GM19395 (cell line): Measurements from ENCODE around the gene MARVELD1.
"Not testable (repeated sequence)": the region's sequence is repeated elsewhere in the genome, so short reads cannot be mapped to it uniquely, and the experiment has no call there.

Experiments used
- ATAC-seq: cut with Tn5 transposase; IDR thresholded peaks from one replicate; pipeline ENCODE4 v1.9.1; 2021; ENCODE audit warnings: mild to moderate bottlenecking, moderate library complexity; ENCODE audit not compliant: unreplicated experiment

MARVELD1 gene

DNA sequence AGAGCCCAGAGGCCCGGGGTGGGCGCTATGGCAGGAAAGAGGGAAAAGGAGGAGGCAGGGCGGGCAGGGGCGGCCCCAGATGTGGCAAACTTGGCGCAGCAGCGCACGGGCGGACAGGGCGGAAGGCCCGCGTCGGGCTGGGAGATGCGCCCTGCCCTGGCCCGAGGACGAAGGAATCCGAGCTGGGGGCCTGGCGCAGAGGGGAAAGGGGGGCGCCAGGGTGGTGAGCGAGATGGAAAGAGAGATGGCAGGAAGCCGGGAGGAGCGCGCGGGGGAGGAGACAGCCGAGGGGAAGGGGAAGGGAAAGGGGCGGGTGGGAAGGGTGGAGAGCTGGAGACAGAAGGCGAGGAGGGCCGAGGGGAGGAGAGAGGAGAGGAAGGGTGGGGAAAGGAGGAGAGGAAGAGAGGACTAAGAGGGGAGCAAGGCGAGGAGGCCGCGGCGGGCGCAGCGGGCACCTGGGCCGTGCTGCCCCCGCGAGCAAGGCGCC, at the start of gene MARVELD1:
Gene MARVELD1, plus strand, starts transcription at position 392 of the 487 bp plus-strand sequence. CDS start 147 bp downstream, outside the sequence.
- no peak for ATAC-seq

DNA sequence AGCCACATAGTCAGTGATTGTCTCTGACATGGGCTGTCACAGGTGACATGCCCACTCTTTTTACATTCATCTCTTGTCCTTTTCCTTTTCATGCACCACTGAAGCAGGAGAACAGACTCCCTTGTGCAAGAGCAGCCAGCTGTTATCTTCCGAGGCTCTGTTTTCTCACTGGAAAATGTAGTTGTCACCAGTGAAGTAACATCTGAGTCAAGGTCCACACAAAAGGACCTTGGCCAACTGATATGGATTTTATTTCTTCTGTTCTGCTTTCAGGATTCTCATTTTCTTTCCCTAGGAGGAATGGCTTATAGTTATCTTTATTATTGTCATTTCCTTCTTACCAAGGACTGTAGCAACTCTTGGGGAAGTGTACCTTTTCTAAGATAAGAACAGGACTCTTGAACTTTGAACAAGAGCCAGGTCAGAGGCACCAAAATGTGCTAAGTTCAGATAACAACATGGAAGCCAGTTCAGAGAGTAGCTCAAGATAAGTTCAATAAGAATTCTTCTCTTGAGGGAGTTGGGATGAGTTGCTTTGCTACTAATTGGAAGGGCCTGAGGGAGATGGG, 49.2 kb upstream of the MARVELD1 start:
- no peak for ATAC-seq

DNA sequence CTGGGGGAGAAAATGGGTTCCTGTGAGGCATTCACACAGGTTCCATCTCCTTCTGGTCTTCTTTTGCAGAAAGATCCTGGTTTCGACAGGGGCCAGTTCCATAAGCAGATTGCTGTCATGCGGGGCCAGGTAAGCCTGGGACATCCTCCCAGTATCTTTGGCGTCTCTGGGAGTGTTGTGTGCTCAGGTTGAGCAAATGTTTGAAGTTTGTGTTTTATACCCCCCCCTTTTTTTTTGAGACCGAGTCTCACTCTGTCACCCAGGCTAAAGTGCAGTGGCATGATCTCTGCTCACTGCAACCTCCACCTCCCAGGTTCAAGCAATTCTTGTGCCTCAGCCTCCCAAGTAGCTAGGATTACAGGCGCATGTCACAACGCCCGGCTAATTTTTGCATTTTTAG, 46.5 kb upstream of the MARVELD1 start:
- ATAC-seq, result no peak

DNA sequence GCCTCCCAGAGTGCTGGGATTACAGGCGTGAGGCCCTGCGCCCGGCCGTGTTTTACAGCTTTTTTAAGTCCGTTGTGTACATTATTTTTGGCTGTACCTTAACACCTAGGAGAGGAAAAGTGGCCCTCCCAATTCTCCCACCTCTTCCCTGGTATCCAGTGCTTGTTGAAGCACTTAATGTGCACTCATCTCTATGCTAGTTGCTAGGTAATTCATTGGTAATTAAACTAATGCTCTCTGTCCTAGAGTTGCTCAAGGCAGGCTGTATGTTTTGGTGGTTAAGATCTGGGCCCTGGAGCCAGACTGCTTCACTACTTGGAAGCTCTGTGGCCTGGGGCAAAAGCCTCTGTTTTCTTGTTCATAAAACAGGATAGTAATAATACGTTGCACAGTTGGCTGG, 46.1 kb upstream of the MARVELD1 start:
- no peak for ATAC-seq

DNA sequence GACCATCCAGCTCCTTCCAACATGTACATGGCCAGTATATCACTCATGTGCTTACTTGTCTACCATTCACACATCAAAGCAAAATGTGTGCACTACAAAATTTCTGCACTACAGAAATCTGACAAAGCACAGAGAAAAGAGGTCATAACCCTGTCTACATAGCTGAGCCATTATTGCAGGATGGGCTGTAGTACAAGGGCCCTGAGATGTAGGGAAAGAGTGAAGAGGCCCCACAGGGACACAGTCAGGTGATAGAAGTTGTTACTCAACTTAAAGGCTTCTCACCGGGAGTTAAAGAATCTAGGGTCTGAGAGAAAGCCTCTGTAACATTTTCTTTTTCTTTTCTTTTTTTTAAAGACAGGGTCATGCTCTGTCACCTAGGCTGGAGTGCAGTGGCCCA, 44.0 kb upstream of the MARVELD1 start:
- ATAC-seq, result no peak

DNA sequence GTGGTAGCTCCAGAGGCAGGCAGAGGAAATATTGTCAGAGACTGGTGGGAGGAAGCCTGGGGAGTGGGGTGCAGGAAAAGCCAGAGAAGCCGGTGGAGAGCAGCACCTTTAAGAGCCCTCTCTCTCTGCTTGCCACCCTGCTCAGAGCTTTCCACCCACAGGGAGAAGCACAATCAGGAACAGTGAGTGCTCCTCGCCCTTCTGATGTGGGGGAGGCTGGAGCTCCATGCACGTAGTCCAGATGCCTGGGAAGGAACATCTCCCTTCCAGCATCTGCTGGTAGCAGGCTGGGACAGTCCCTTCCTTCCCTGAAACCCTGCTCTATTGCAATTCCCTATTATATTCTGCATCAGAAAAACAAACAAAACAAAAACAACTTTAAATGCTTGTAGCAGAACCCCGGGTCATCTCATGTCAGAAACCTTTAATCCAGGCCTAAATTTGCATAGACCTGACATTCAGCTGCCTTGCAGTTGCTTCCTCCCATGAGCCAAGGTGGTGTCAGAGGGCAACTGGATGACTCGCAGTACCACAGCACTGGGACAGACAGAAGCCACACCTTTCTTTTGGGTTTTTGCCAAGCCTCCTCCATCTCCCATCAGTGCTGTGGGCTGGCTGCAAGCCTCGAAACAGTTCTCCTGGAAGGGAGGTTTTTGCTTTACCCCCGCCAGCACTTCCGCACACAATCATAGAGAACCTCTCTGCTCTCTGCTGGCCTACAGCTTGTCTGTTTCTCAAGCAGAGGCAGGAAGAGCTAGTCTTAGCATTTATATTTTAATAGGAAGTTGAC, 39.6 kb upstream of the MARVELD1 start:
- no peak for ATAC-seq

DNA sequence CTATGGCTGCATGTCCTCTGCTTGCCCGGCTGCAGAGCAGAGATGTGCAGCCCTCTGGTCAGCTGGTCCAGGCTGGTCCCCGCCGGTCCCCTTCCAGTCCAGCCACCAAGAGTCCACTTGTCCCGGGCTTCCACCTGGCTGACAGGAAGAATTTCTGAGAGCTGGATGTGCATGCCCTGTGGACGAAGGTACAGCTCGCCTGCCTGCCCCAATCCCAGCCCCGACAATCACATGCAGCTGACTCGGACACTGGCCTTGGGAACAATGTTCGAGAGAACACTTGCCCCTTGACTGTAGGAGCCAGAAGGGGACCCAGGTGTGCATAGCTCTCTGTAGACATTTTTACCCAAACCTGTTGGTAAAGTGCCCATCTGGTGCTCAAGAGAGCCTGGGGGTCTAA, 38.3 kb upstream of the MARVELD1 start:
- no peak for ATAC-seq

DNA sequence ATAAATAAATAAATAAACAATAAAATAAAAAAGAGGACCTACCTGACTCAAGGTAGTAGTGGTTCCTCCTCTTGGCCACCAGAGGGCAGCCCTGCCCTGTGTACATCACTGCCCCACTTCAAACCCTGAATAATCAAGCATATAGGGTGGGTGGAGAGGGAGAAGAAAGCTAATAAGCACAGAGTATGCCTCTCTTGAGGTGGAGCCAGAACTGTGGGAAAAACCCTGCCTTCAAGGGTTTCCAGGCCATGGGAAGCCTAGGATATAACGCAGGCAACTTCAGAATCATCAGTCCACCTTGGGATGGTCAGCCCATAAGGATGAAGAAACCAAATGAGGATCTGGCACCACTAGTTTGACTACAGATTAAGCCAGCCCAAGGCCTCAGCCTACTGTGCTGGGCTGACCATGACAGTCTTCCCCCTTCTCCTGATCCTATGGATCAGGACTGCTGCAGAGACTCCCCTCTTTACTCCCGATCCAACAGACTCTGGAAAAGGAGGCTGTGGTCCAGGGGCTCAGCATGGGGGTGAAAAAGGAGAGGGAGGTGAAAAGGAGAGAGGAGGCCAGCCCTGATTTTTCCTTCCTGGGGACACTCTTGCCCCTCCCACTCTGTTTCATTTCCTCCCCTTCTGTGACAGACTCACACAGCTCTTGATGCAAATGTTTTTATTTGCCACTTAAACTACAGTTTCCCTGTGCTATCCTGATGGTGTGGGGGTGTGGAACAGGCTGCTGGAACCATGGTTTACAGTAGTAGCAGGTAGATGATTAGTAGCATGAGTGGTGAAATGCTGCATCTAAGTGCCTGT, 36.6 kb upstream of the MARVELD1 start:
- ATAC-seq, result peak; percentile 79

DNA sequence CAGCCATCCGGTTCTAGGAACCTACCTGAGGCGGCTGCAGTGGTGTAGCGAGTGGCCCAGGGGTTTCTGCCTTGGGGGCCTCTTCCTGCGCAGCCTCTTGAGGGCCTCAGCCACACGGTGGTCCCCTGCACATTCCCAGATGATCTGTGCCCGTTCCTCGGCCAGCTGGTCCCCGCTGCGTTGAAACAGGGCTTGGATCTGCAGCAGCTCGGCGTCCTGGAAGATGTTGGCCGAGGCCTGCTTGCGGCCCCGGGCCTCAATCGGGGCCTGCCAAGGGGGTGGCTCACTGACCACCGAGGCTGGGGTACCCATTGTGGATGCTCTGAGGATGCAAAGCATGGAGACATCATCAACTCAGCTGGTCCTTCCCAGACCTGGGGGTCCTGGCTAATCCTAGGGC, 33.9 kb upstream of the MARVELD1 start:
- ATAC-seq, result no peak

DNA sequence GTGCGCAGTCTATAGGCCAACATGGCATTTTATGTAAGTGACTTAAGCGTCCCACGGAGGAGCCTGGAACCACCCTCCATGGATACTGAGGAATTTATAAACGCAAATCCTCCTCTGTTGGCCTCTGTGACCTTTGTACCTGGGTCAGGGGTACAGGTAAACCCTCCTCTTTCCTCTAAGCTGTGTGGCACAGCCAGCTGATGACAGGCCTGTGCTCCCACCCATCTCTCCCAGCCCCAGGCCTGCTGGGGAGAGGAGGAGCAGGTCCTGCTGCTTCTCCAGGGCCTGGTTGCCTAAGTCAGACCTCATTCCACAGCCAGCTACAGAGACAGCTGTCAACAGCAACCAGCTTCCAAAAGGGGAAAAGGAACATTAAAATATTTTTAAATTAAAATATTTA, 31.5 kb upstream of the MARVELD1 start:
- no peak for ATAC-seq

DNA sequence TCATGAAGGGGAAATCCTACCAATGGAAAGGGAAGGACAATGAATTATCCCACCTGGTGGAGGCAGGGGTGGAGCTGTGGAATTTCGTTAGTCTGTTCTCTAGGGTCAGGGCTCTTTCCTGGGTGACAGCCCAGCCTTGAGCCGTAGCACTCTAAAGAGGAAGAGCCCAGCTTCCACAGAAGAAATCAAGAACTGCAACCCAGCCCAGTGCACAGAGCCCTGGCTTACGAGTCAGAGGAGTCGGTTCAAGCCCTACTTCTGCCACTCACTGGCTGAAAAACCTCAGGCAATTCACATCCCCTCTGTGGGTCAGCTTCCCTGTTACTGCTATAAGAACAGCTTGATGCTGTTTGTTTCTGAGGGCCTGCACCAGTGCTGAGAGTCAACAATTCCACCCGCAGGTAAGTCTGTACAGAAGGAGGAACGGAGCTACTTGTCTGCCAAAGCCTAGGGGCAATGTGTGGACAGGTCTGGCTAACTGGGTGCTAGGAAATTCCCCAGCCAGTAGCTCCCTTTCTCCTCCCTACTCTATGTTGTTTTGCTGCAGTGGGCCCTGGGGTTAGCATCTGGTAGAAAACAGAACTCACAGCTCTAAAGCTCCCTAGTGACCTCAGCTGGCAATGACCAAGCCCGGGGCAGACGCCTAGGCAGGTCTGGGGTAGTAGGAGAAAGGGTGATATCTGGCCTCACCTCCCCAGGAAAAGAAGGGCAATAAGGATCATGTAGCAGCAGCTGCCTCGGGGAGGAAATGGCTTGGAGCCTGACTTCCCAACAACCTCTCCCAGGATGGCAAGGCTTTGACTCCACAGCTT, 29.8 kb upstream of the MARVELD1 start:
- ATAC-seq, result no peak

DNA sequence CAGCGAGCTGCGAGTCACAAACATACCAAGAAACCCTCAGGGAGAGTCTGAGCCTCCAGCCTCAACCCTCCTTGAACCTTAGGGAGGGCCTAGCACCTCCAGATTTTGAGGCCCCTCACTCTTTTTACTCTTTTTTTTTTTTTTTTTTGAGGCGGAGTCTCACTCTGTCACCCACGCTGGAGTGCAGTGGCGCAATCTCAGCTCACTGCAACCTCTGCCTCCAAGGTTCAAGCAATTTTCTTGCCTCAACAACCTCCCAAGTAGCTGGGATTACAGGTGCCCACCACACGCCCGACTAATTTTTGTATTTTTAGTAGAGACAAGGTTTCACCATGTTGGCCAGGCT, 29.2 kb upstream of the MARVELD1 start:
- ATAC-seq, result not testable (repeated sequence)

DNA sequence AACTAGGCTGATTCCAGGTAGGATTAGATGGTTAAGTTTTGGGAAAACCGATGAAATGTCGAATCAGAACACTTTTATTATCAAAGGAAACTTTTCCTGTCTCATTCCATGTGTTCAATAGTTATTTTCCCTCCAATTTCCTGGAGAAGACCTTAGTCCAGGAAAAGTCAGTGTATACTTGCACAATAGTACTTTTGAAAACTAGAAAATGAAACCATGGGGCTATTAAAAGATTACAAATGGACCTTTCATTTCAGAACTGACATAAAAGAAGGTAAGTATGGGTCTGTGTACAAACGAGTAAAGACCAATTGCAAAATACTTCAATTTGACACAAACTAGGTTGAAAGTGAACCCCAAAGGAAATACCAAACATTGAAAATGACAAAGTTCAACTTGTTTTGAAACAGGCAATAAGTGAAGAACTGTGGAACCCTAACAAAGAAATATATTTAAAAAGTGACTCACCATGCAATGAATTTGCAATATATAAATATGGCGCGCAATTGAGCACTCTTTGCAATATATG, 28.6 kb upstream of the MARVELD1 start:
- ATAC-seq, result no peak

DNA sequence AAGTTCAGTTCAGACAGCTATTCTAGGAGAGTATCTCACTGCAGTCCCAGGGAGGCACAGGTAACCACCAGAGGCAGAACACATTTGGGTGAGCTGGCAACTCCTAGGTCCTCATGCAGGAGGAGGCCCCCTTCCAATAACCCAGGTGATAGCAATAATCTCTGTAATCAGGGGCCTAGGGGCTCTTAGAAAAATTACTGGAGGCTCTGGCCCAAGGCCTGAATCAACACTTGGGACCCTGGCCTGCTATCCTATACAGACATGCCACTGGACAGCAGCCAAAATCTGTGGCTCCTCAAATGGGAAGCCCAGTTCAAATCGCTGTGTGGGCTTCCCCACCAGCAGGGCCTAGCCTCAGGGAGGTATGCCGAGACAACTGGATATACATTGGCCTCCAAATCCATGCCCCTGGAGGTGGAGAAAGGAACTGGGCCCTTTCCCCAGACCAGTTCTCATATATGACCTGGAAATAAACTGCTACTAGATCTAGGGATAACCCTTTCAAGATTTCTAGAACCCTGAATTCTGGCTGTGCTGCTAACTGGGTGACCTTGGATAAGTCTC, 28.1 kb upstream of the MARVELD1 start:
- ATAC-seq, result no peak

DNA sequence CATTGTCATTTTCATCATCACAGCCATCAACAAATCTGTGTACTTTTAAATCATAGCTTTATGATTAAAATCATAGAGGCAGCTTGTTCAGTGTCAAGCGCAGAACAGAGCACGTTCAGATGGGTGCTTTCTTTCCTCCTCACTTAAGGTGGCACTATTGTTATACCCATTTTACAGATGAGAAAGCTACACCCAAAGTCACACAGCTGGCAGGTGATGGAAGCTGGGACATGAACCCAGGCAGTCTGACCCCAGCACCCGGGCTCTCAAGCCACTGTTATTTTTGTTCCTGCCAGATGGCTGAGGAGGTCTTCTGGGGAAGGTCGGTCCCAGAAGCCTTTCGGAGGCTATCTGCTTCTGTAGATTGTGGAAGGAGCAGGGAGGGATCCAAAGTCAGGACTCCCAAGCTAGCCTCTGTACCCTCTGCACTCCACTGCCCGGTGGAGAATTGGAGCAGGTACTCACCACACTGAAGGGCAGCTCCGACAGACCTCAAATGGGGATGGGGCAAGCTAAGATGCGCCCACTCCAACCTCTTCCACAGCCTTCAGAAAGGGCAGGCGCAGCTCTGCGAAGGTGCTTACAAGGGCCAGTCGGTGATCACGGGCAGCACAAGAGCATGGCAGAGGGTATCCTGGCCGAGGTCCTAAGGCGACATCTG, 27.1 kb upstream of the MARVELD1 start:
- ATAC-seq, result peak; percentile 36

DNA sequence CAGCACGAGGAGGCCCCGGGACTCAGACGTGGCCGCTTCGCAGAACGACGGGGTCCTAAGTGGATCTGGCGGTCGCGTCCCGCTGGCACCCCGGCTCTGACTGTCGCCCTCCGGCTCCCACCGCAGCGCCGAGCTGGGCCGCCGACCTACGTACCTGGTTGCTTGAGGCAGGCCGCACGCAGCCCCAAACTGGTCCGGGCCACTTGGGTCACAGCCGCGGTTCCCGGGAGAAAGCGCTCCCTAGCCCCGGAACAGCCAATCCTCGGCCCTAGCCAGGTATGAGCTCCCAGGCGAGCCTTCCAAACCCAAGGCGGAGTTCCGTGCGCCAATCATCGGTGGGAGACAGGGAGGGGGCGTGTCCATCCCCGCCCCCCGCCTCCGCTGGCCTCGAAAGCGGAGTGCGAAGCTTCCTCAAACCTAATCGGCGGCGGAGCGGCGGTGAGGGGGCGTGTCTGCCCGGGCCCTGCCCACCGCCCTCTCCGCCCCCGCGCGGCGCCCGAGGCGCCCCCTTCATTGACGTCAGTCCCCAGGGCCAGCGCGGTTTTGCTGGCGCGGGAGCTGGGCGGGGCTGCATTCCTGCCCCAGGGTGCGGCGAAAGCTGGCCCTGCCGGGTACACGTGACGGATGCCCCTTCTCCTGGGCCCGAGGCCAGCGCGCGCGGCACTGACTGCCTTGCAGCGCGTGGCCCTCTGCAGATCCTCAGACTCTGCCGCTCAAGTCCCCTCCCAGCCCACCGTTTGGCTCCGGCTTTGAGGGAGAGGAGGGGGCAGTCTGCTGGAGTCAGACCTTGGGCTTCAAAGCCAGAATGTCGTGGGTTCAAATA, 26.4 kb upstream of the MARVELD1 start, which contains the start of gene AVPI1:
Gene AVPI1, minus strand, starts transcription at position 280 of the 823 bp plus-strand sequence. CDS start 7,336 bp downstream, outside the sequence.
- ATAC-seq, result peak; percentile 92

DNA sequence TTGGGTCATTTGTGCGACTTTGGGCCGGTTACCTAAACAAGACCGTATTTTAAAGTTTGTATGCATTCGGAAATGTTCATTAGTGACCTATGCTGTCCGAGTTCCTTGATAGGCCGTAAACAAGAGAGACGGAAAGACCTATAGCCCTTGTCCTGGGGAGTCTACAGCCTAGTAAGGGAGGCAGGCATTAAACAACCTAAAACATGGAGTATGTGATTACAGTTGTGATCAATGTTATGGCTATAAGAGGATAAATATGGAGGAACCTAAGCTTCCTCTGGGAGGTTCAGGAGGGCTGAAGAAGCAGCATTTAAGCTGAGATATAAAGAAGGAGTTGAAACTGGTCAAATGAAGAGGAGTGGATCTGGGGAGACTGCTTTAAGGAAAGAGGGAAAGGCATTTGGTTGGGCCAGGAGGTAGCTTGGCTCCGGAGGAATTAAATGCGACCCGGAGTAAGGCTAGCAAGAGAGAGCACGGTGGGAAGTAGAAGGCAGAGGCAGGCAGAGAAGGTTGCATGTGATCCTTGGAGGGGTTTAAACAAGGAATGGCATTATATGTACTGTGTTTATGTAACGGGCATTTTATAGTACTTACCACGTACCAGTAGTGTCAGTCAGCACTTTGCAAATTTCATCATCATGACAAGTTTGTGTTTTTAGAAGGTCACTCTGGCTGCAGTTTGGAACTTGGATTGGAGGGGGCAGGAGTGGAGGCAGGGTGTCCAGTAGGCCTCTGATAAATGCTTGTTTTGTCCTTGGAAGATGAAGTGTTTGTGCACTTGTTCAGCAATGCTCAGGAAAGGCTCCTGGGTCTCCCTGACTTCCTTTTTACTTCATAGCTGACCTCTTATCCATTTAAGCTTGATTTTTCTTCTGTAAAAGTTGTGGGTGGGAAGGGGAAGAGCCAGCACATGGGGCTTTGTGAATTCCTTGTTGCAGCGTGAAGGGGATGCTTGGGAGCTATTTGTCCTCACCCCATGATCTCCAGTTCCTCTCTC, 25.4 kb upstream of the MARVELD1 start:
- ATAC-seq, result no peak
